ENCODE data around the gene CCDC107. TPM values are rescaled to one million over a fixed set of nuclear protein-coding genes. Genes with fewer than 3 reads are reported as not detected.

CCDC107 gene
- total and polyA plus RNA-seq, 2 experiments from 2014 or later: 6.9 to 18.4 TPM

- H3K4me3 ChIP-seq: no peak overlapping the region
- Mint-ChIP-seq H3K27me3 (ENCODE audit: insufficient read depth, low read depth, poor library complexity) (peaks cover 19% of the 10 kb centered on the region), H3K4me3 (no peak overlapping the region), H3K36me3 (ENCODE audit: low read depth) (peaks cover 4% of the 10 kb centered on the region; the same call in 2 of the 3 replicates), H3K27ac (no peak overlapping the region), H3K4me1 (peaks cover 14% of the 10 kb centered on the region), H3K9me3 (no peaks in the 10 kb centered on the region)
- H3K9me2 ChIP-seq (ENCODE audit: insufficient read depth): no peaks in the 10 kb centered on the region
- no peaks in the 10 kb centered on the region; the same call in 1 of the 2 replicates for H4K20me1 ChIP-seq (replicated peaks; ENCODE audit: insufficient read depth)
- H3F3A ChIP-seq (replicated peaks; ENCODE audit: low read depth): peaks cover 15% of the 10 kb centered on the region
- no peak for DNase-seq (ENCODE audit: low spot score)
- peaks cover 14% of the 10 kb centered on the region for H3K4me1 ChIP-seq (ENCODE audit: insufficient read depth)
- peaks cover 24% of the 10 kb centered on the region for H3K27me3 ChIP-seq (ENCODE audit: insufficient read depth)
- TF ChIP-seq CREB1 (CRISPR knock-in tag; IDR thresholded peaks at IDR 0.05; ENCODE audit: low read depth) (no peak), EZH2 (IDR thresholded peaks at IDR 0.05; ENCODE audit: low read depth, unreplicated experiment) (no peak), STAT1 (IDR thresholded peaks at IDR 0.05; ENCODE audit: unreplicated experiment) (no peak), ETS1 (IDR thresholded peaks at IDR 0.05) (no peak), ZNF462 (CRISPR knock-in tag; IDR thresholded peaks at IDR 0.05) (no peak), REST (IDR thresholded peaks at IDR 0.05; ENCODE audit: unreplicated experiment) (no peak), ZNF114 (CRISPR knock-in tag; IDR thresholded peaks at IDR 0.05) (no peak), CTCF (conservative IDR thresholded peaks at IDR 0.05; ENCODE audit: low read depth in 2 of 2) (no peak), POLR2AphosphoS5 (IDR thresholded peaks at IDR 0.05; ENCODE audit: low read depth) (no peak), NANOG (IDR thresholded peaks at IDR 0.05; ENCODE audit: borderline replicate concordance) (no peak), EZH2phosphoT487 (IDR thresholded peaks at IDR 0.05; ENCODE audit: unreplicated experiment) (no peak), ZNF331 (CRISPR knock-in tag; IDR thresholded peaks at IDR 0.05; ENCODE audit: low read depth) (no peak), JUNB (IDR thresholded peaks at IDR 0.05; ENCODE audit: unreplicated experiment) (no peak)
- H3K79me2 ChIP-seq (replicated peaks; ENCODE audit: insufficient read depth): no peaks in the 10 kb centered on the region
- no peak for ATAC-seq
- H2AFZ ChIP-seq: no peak overlapping the region
- no peaks in the 10 kb centered on the region for H3K36me3 ChIP-seq (ENCODE audit: insufficient read depth)
- no peak overlapping the region for H3K27ac ChIP-seq (ENCODE audit: low read depth)
- H3K4me2 ChIP-seq: no peak overlapping the region
Measured at GRCh38 chr9:35612843-35613242, 45.2 kb upstream of the CCDC107 start.
